ENCODE results near the gene BID. TPM values are rescaled to one million over a fixed set of nuclear protein-coding genes. Genes with fewer than 3 reads are reported as not detected.

Gene BID
- total RNA-seq (2021; ENCODE audit: unreplicated experiment) (58.2 TPM), Bru-seq, nascent RNA (percentile 53 among the genes with signal in this experiment), BruChase-seq, experiment 1, labeled RNA remaining after a 6-hour chase (percentile 61 among the genes with signal in this experiment), BruChase-seq, experiment 2, labeled RNA remaining after a 2-hour chase (percentile 59 among the genes with signal in this experiment)
- 65.1 and 82.9 TPM in 2 replicates for polyA plus RNA-seq (2012)
- long read RNA-seq, transcript BID-203 (4 exons, 1,879 nt) = minor isoform, 6 of 87 reads
- long read RNA-seq, transcript BID-215 (6 exons, 2,199 nt) = major isoform, 60 of 87 reads
- long read RNA-seq, transcript BID-207 (3 exons, 2,429 nt) = minor isoform, 6 of 87 reads
- long read RNA-seq, partial matches to known transcripts = 3 of 87 reads
- long read RNA-seq, other reads (novel, unspliced or antisense) = 10 of 87 reads

DNA sequence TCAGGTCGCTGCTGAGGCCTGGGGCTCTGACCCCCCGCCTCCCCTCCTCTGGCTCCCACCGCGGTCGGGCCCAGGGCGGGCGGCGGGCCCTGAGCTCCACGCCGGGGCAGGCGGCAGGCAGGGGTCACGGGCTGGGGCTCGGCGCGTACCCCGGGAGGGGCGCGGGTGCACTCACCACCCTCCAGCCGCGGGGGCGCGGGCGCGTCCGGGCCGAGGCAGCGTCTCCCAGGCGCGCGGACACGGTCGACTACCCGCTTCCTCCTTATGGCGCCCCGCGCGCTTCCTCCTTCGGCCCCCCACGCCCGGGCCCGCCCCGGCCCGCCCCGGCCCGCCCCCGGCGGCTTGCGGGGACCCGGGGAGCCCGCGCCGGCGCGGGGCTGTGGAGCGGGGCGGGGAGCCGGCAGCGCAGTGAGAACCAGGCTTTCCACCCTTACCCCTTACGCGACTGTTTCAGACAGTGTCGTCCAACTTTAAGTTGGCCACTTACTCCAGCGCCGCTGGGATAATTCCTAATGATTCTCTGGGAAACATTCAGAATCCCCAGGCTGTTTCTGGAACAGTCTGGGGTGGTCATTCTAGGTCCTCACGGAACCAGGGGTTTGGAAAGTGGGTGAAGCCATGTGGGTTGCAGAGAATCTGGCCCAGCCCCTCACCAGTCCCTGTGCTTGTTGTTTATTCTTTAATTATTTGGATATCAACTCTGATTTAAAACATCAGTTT lies at the start of gene BID:
TSS of gene BID (minus strand) at position 264 of the 720 bp plus-strand sequence. CDS start 24,353 bp downstream, outside the sequence.
- H3K4me1 ChIP-seq (ENCODE audit: control insufficient read depth in 1 of 2, insufficient read depth in 2 of 2, low read length in 2 of 2) = peaks cover 19 to 21% of the 10 kb centered on the region in 2 experiments
- intact Hi-C loops (cut with micrococcal nuclease) = no loop called here
- H2AFZ ChIP-seq (ENCODE audit: low read depth, low read length, poor library complexity, severe bottlenecking) = peak within 1 kb of the TSS; percentile 92
- POLR2A ChIA-PET = interaction anchor here (1.2 kb wide), 1 partner anchor 32 kb away, joined by 3 read pairs; no protein-coding TSS in a partner anchor
- no peak for DNase-seq (ENCODE audit: low read depth, low spot score)
- RAD21 ChIA-PET (ENCODE audit: low non-redundant PET in 1 of 2, low total read pairs in 2 of 2, uncharacterized antibody in 2 of 2, unreplicated experiment in 2 of 2) = interaction anchor here in 1 of 2 experiments (0.5 kb wide), 1 partner anchor 32 kb away, joined by 5 read pairs; no protein-coding TSS in a partner anchor
- no peaks in the 10 kb centered on the region for H4K20me1 ChIP-seq (ENCODE audit: insufficient read depth)
- H3K9ac ChIP-seq (ENCODE audit: low read length) = peak within 1 kb of the TSS; percentile 79
- peak within 1 kb of the TSS; percentile 65 to 86 for H3K4me3 ChIP-seq (replicated peaks in 1 of 2; ENCODE audit: low read depth in 1 of 2, low read length in 2 of 2)
- H3K79me2 ChIP-seq (ENCODE audit: insufficient read depth, low read length) = peaks cover 39% of the 10 kb centered on the region
- no peaks in the 10 kb centered on the region for H3K27me3 ChIP-seq (ENCODE audit: insufficient read depth, low read length)
- TF ChIP-seq POLR2AphosphoS5 (IDR thresholded peaks at IDR 0.05; ENCODE audit: low read depth, low read length) = peak; percentile 45
- TF ChIP-seq ZFX (IDR thresholded peaks at IDR 0.05) = peak; percentile 84; the same call in 1 of the 2 replicates
- TF ChIP-seq POLR2A (IDR thresholded peaks at IDR 0.05; ENCODE audit: borderline replicate concordance, extremely low read depth, insufficient read depth, insufficient read length) = peak; percentile 15
- no peak for TF ChIP-seq TCF7L2 (IDR thresholded peaks at IDR 0.05; ENCODE audit: borderline replicate concordance, extremely low read depth, insufficient read depth, insufficient read length)
- no peak for TF ChIP-seq ZNF274 (IDR thresholded peaks at IDR 0.05; ENCODE audit: low read depth, low read length)
- peak; percentile 79 for ATAC-seq
- H3K36me3 ChIP-seq (ENCODE audit: control insufficient read depth in 1 of 2, insufficient read depth in 2 of 2, low read length in 2 of 2) = no peaks in the 10 kb centered on the region
- peak within 1 kb of the TSS; percentile 87 for H3K27ac ChIP-seq (ENCODE audit: low read depth, low read length)
- no peaks in the 10 kb centered on the region for H3K9me2 ChIP-seq (ENCODE audit: insufficient read depth)
- BruUV-seq (replicated peaks) = no TSS peak
- H3K9me3 ChIP-seq (ENCODE audit: control insufficient read depth in 1 of 2, insufficient read depth in 1 of 2, low read depth in 1 of 2, low read length in 2 of 2) = no peaks in the 10 kb centered on the region
- H3K4me2 ChIP-seq (ENCODE audit: low read length) = peak within 1 kb of the TSS; percentile 97
- CTCF ChIA-PET = interaction anchor here (0.7 to 1.3 kb wide), 3 partner anchors 11 to 302 kb away, joined by 4 to 8 read pairs (median 5); no protein-coding TSS in a partner anchor

DNA sequence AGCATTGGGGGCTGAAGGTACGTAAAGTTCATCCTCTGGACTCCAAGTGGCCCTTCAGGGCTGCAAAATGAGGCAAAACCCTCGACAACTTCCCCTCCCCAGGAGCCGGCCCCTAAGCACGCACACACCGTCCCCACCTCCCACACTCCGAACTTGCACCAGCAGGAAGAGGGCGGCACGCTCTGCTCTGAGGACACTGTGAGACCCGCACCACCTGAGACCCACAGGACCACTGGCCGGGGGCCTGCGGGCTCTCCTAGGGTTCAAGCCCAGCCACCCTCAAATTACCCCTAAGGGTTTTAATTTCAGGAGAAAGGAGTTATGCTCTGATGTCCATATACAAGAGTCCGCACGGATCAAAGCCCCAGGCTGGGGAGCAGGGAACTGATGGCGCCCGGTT lies 49.7 kb upstream of the BID start:
- POLR2A ChIA-PET = no interaction called here
- no peaks in the 10 kb centered on the region for H3K4me1 ChIP-seq (ENCODE audit: control insufficient read depth in 1 of 2, insufficient read depth in 2 of 2, low read length in 2 of 2)
- no peak overlapping the region for H3K27ac ChIP-seq (ENCODE audit: low read depth, low read length)
- H3K9ac ChIP-seq (ENCODE audit: low read length) = no peak overlapping the region
- H3K27me3 ChIP-seq (ENCODE audit: insufficient read depth, low read length) = no peaks in the 10 kb centered on the region
- DNase-seq (ENCODE audit: low read depth, low spot score) = no peak
- intact Hi-C loops (cut with micrococcal nuclease) = no loop called here
- BruUV-seq (replicated peaks) = no TSS peak
- H3K36me3 ChIP-seq (ENCODE audit: control insufficient read depth in 1 of 2, insufficient read depth in 2 of 2, low read length in 2 of 2) = peaks cover 8 to 18% of the 10 kb centered on the region in 2 experiments; a peak in 3 of 4 replicates
- H3K9me2 ChIP-seq (ENCODE audit: insufficient read depth) = no peaks in the 10 kb centered on the region
- RAD21 ChIA-PET (ENCODE audit: low non-redundant PET in 1 of 2, low total read pairs in 2 of 2, uncharacterized antibody in 2 of 2, unreplicated experiment in 2 of 2) = no interaction called here
- no peak overlapping the region for H3K4me2 ChIP-seq (ENCODE audit: low read length)
- CTCF ChIA-PET = no interaction called here
- H3K4me3 ChIP-seq (replicated peaks in 1 of 2; ENCODE audit: low read depth in 1 of 2, low read length in 2 of 2) = no peak overlapping the region
- no peaks in the 10 kb centered on the region for H4K20me1 ChIP-seq (ENCODE audit: insufficient read depth)
- no peak overlapping the region for H2AFZ ChIP-seq (ENCODE audit: low read depth, low read length, poor library complexity, severe bottlenecking)
- ATAC-seq = no peak
- H3K79me2 ChIP-seq (ENCODE audit: insufficient read depth, low read length) = no peaks in the 10 kb centered on the region
- H3K9me3 ChIP-seq (ENCODE audit: control insufficient read depth in 1 of 2, insufficient read depth in 1 of 2, low read depth in 1 of 2, low read length in 2 of 2) = no peaks in the 10 kb centered on the region
- TF ChIP-seq, protein P1, sequence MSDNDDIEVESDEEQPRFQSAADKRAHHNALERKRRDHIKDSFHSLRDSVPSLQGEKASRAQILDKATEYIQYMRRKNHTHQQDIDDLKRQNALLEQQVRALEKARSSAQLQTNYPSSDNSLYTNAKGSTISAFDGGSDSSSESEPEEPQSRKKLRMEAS (IDR thresholded peaks at IDR 0.05) = no peak
- TF ChIP-seq POLR2A (IDR thresholded peaks at IDR 0.05; ENCODE audit: borderline replicate concordance, extremely low read depth, insufficient read depth, insufficient read length) = no peak
- no peak for TF ChIP-seq ZFX (IDR thresholded peaks at IDR 0.05)
- TF ChIP-seq SP1 (IDR thresholded peaks at IDR 0.05; ENCODE audit: low read depth) = no peak
- TF ChIP-seq CBX3 (IDR thresholded peaks at IDR 0.05; ENCODE audit: low read depth) = no peak
- TF ChIP-seq EZH2 (IDR thresholded peaks at IDR 0.05) = no peak
- no peak for TF ChIP-seq RAD21 (IDR thresholded peaks at IDR 0.05; ENCODE audit: low read depth)
- TF ChIP-seq, protein P2, sequence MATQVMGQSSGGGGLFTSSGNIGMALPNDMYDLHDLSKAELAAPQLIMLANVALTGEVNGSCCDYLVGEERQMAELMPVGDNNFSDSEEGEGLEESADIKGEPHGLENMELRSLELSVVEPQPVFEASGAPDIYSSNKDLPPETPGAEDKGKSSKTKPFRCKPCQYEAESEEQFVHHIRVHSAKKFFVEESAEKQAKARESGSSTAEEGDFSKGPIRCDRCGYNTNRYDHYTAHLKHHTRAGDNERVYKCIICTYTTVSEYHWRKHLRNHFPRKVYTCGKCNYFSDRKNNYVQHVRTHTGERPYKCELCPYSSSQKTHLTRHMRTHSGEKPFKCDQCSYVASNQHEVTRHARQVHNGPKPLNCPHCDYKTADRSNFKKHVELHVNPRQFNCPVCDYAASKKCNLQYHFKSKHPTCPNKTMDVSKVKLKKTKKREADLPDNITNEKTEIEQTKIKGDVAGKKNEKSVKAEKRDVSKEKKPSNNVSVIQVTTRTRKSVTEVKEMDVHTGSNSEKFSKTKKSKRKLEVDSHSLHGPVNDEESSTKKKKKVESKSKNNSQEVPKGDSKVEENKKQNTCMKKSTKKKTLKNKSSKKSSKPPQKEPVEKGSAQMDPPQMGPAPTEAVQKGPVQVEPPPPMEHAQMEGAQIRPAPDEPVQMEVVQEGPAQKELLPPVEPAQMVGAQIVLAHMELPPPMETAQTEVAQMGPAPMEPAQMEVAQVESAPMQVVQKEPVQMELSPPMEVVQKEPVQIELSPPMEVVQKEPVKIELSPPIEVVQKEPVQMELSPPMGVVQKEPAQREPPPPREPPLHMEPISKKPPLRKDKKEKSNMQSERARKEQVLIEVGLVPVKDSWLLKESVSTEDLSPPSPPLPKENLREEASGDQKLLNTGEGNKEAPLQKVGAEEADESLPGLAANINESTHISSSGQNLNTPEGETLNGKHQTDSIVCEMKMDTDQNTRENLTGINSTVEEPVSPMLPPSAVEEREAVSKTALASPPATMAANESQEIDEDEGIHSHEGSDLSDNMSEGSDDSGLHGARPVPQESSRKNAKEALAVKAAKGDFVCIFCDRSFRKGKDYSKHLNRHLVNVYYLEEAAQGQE (IDR thresholded peaks at IDR 0.05; ENCODE audit: low read depth) = no peak
